GM23248 (cell line): ENCODE results near the gene ALPL. TPM values are rescaled to one million over a fixed set of nuclear protein-coding genes. Genes with fewer than 3 reads are reported as not detected.

Experiments
- DNase-seq: peaks from one replicate; pipeline ENCODE4 v3.0.0-alpha.2; 2015
- H2AFZ ChIP-seq: fragments of 200-600 bp; sonication (generic); 2 replicates; pipeline ENCODE4 v1.6.1; 2016; ENCODE audit warnings: antibody characterized with exemption
- H3F3A ChIP-seq: fragments of 200-600 bp; sonication (generic); 2 replicates; pipeline ENCODE4 v1.6.1; 2016; ENCODE audit warnings: mild to moderate bottlenecking, antibody characterized with exemption, mixed run types; ENCODE audit not compliant: insufficient read depth
- H3K27ac ChIP-seq: fragments of 200-600 bp; sonication (generic); 2 replicates; pipeline ENCODE4 v1.5.1; 2016; ENCODE audit warnings: mild to moderate bottlenecking
- H3K27me3 ChIP-seq: fragments of 200-600 bp; sonication (generic); replicated peaks from 2 replicates; pipeline ENCODE4 v1.6.1; 2016; ENCODE audit warnings: mild to moderate bottlenecking; ENCODE audit not compliant: insufficient read depth
- H3K36me3 ChIP-seq: fragments of 200-600 bp; sonication (generic); 2 replicates; pipeline ENCODE4 v1.6.1; 2016; ENCODE audit warnings: low read depth, mild to moderate bottlenecking
- H3K4me1 ChIP-seq: fragments of 200-600 bp; sonication (generic); 2 replicates; pipeline ENCODE4 v1.6.1; 2016; ENCODE audit warnings: mild to moderate bottlenecking; ENCODE audit not compliant: insufficient read depth
- H3K4me2 ChIP-seq: fragments of 200-600 bp; sonication (generic); one replicate; pipeline ENCODE4 v1.6.1; 2016; ENCODE audit warnings: mild to moderate bottlenecking; ENCODE audit not compliant: unreplicated experiment
- H3K4me3 ChIP-seq: fragments of 200-600 bp; sonication (generic); 2 replicates; pipeline ENCODE4 v1.5.1; 2016; ENCODE audit warnings: mild to moderate bottlenecking
- H3K79me2 ChIP-seq: fragments of 200-600 bp; sonication (generic); 2 replicates; pipeline ENCODE4 v1.6.1; 2016; ENCODE audit warnings: mild to moderate bottlenecking; ENCODE audit not compliant: insufficient read depth
- H3K9ac ChIP-seq: fragments of 200-600 bp; sonication (generic); 2 replicates; pipeline ENCODE4 v1.6.1; 2016; ENCODE audit warnings: mild to moderate bottlenecking
- H3K9me2 ChIP-seq: fragments of 200-600 bp; sonication (generic); 2 replicates; pipeline ENCODE4 v1.6.1; 2016; ENCODE audit warnings: mixed run types, mild to moderate bottlenecking, moderate library complexity; ENCODE audit not compliant: insufficient read depth
- H3K9me3 ChIP-seq: fragments of 200-600 bp; sonication (generic); one replicate; pipeline ENCODE4 v1.6.1; 2017; ENCODE audit warnings: low read depth
- H4K20me1 ChIP-seq: fragments of 200-600 bp; sonication (generic); 2 replicates; pipeline ENCODE4 v1.6.0; 2016; ENCODE audit not compliant: insufficient read depth
- EZH2 ChIP-seq: fragments of 200-600 bp; sonication (generic); IDR thresholded peaks from 2 replicates; pipeline ENCODE4 v1.6.1; 2018; ENCODE audit warnings: antibody characterized with exemption, mild to moderate bottlenecking; ENCODE audit not compliant: insufficient read depth, poor library complexity, severe bottlenecking
- EZH2phosphoT487 ChIP-seq: fragments of 200-600 bp; sonication (generic); IDR thresholded peaks from 2 replicates; pipeline ENCODE4 v1.6.1; 2018; ENCODE audit warnings: antibody characterized with exemption, moderate library complexity, mild to moderate bottlenecking, low read depth; ENCODE audit not compliant: insufficient read depth
- WGBS, 2 experiments: methylation state at CpG; one replicate each; pipeline ENCODE4 v1.1.6; 2015 to 2017; ENCODE audit warnings: low lambda C conversion rate in 2 of 2, low coverage in 1 of 2; ENCODE audit errors: missing lambda C conversion rate in 2 of 2; 5-methylcytosine and 5-hydroxymethylcytosine counted together
- in situ Hi-C: fragments of 300-500 bp; cut with MboI; formaldehyde crosslinking; loops from 2 replicates; pipeline ENCODE4 v1.15.0; 2020
- polyA plus RNA-seq: library from polyadenylated mRNA; unstranded; fragments of >200 nt; fragmentation: Nextera tagmentation; extraction: Ambion mirVana; gene quantifications from 2 replicates; pipeline ENCODE4 v1.2.1, GENCODE V29; 2016
- total RNA-seq: library from RNA; depleted of rRNA; stranded (reverse); fragments of >200 nt; shearing (Covaris generic); gene quantifications from 2 replicates; pipeline ENCODE4 v1.2.3, GENCODE V29; 2014

Gene ALPL
- total and polyA plus RNA-seq, 2 experiments from 2014 or later = 0.95 TPM; not detected in 1

GRCh38 chr1:21573971-21574465, 64.8 kb downstream of the ALPL start:
- Histone ChIP-seq H3K4me3 (no peak overlapping the region), H4K20me1 (no peaks in the 10 kb centered on the region), H3K4me2 (no peak overlapping the region), H3K9me3 (no peaks in the 10 kb centered on the region), H3K79me2 (no peaks in the 10 kb centered on the region), H3K36me3 (no peaks in the 10 kb centered on the region), H3F3A (no peaks in the 10 kb centered on the region), H3K4me1 (0 out of 2 replicates have a peak, but pooled peaks cover 4% of the 10 kb centered on the region), H2AFZ (no peak overlapping the region), H3K9me2 (no peaks in the 10 kb centered on the region), H3K9ac (peak overlapping the region; percentile 3; the same call in 1 of the 2 replicates), H3K27ac (no peak overlapping the region), H3K27me3 (no peaks in the 10 kb centered on the region)
- TF ChIP-seq EZH2phosphoT487 (no peak), EZH2 (no peak)
- 9 to 11% methylated on average over 11 of the region's 11 CpGs for WGBS, 2 experiments
- DNase-seq = peak; percentile 81
- in situ Hi-C loops = no loop called here

DNA sequence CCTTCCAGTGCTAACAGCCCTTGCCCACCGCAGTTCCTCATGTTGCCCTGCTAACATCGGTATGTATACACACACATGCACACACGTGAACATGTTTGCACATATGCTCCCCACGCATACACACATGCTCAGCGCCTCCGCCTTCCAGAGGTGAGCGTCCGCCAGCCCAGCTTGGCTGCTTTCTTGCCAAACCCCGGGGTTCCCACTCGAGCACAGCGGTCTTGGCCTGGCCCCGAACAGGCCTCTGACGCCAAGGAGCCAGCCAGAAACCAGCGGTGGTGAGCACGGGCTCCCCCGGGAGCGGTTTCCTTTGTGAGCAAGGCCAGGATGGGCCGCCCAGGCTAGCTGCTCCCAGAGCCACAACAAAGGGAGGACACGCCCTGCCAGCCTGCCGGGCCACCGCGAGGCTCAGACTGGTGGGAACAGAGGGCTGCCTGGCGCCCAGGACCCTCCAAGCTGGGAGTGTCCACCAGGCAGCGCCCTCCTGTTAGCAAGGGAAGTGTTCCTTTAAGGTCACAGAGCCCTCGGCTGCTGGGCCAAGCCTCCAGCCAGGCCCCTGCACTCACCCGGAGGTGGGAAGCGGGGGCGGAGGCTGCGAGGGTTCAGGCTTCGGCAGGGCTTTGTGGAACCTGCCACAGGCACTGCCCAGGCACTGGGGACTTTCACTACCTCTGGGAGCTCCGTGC, 65.4 kb downstream of the ALPL start:
- 0 out of 2 replicates have a peak, but pooled peaks cover 4% of the 10 kb centered on the region for H3K4me1 ChIP-seq
- no peak overlapping the region for H3K4me3 ChIP-seq
- no peak overlapping the region for H3K27ac ChIP-seq
- no peaks in the 10 kb centered on the region for H3K36me3 ChIP-seq
- H2AFZ ChIP-seq = peak overlapping the region; percentile 11
- peak overlapping the region; percentile 3; the same call in 1 of the 2 replicates for H3K9ac ChIP-seq
- H4K20me1 ChIP-seq = no peaks in the 10 kb centered on the region
- no peaks in the 10 kb centered on the region for H3K9me3 ChIP-seq
- no peaks in the 10 kb centered on the region for H3K79me2 ChIP-seq
- no peaks in the 10 kb centered on the region for H3F3A ChIP-seq
- no peaks in the 10 kb centered on the region for H3K27me3 ChIP-seq
- 17 to 19% methylated on average over 30 to 31 of the region's 31 CpGs for WGBS, 2 experiments
- peak overlapping the region; percentile 22 for H3K4me2 ChIP-seq
- TF ChIP-seq EZH2 (no peak), EZH2phosphoT487 (no peak)
- H3K9me2 ChIP-seq = no peaks in the 10 kb centered on the region
- peak; percentile 82 for DNase-seq
- in situ Hi-C loops = no loop called here

- no peaks in the 10 kb centered on the region for H4K20me1 ChIP-seq
- H3K36me3 ChIP-seq = no peaks in the 10 kb centered on the region
- H3K4me1 ChIP-seq = 0 out of 2 replicates have a peak, but pooled peaks cover 4% of the 10 kb centered on the region
- no peak for DNase-seq
- no peaks in the 10 kb centered on the region for H3K79me2 ChIP-seq
- TF ChIP-seq EZH2 (no peak), EZH2phosphoT487 (no peak)
- H3K9me2 ChIP-seq = no peaks in the 10 kb centered on the region
- no peaks in the 10 kb centered on the region for H3K27me3 ChIP-seq
- H3K9ac ChIP-seq = no peak overlapping the region
- H3K27ac ChIP-seq = no peak overlapping the region
- in situ Hi-C loops = no loop called here
- no peaks in the 10 kb centered on the region for H3K9me3 ChIP-seq
- H3K4me3 ChIP-seq = no peak overlapping the region
- 88 to 93% methylated on average over 18 of the region's 18 CpGs for WGBS, 2 experiments
- no peaks in the 10 kb centered on the region for H3F3A ChIP-seq
- no peak overlapping the region for H2AFZ ChIP-seq
- H3K4me2 ChIP-seq = no peak overlapping the region
These were observed 66.2 kb downstream of the ALPL start for GRCh38 chr1:21575351-21575942.

DNA sequence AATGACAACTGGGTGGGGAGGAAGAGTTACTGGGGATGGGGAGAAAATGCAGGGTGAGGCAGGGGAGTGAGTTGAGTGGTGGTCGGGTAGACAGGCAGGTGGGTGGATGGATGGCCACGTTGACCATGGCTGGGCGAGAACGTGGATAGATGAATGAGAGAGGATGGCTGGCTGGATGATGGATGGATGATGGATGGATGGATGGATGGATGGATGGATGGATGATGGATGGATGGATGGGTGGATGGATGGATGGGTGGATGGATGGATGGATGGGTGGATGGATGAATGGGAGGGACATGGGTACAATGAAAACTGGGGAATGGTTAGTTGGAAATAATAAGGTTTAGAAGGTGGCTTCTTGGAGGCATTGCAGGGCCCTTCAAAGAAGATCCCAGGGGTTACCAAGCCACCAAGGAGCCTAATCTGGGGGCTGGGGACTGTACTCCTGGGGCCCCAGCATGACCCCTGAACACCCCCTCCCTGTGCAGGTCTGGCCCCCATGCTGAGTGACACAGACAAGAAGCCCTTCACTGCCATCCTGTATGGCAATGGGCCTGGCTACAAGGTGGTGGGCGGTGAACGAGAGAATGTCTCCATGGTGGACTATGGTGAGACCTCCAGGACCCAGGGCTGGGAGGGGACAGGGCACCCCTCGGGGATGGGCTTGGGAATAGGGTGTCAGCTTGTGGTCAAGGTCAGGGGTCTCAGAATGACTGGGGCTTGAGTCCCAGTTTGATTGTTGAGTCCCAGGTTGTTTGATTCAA, 67.0 kb downstream of the ALPL start:
- WGBS, 2 experiments = 89 to 91% methylated on average over 6 to 7 of the region's 7 CpGs
- Histone ChIP-seq H3K9me3 (no peaks in the 10 kb centered on the region), H4K20me1 (no peaks in the 10 kb centered on the region), H3K4me3 (no peak overlapping the region), H3K9ac (no peak overlapping the region), H3K27ac (no peak overlapping the region), H3F3A (no peaks in the 10 kb centered on the region), H3K27me3 (no peaks in the 10 kb centered on the region), H3K79me2 (no peaks in the 10 kb centered on the region), H3K36me3 (no peaks in the 10 kb centered on the region), H2AFZ (no peak overlapping the region), H3K9me2 (no peaks in the 10 kb centered on the region), H3K4me2 (no peak overlapping the region), H3K4me1 (0 out of 2 replicates have a peak, but pooled peaks cover 4% of the 10 kb centered on the region)
- TF ChIP-seq EZH2phosphoT487 (no peak), EZH2 (no peak)
- DNase-seq = no peak
- in situ Hi-C loops = no loop called here
